Kidney epithelial cell (primary cell): ENCODE results near the gene MAN2A1. TPM values are rescaled to one million over a fixed set of nuclear protein-coding genes. Genes with fewer than 3 reads are reported as not detected.
A peak's percentile ranks its signal among the peaks of the same experiment; 100 is the strongest.

Source experiments
- DNase-seq: peaks from one replicate; pipeline ENCODE4 v3.0.0-alpha.2; 2010; ENCODE audit warnings: low read depth
- H3K27me3 ChIP-seq: 2 replicates; pipeline ENCODE4 v1.6.0; 2011; ENCODE audit warnings: low read length; ENCODE audit not compliant: control insufficient read depth, insufficient read depth
- H3K36me3 ChIP-seq: 2 replicates; pipeline ENCODE4 v1.5.1; 2011; ENCODE audit warnings: low read length; ENCODE audit not compliant: control insufficient read depth, insufficient read depth
- H3K4me3 ChIP-seq: 2 replicates; pipeline ENCODE4 v1.5.1; 2011; ENCODE audit warnings: low read depth, mild to moderate bottlenecking, control low read depth, low read length
- total RNA-seq: library from RNA; depleted of rRNA; stranded (reverse); fragments of >200 nt; gene quantifications from 2 replicates; pipeline ENCODE4 v1.2.3, GENCODE V29; 2015
- TF ChIP-seq, protein P1 (sequence below): IDR thresholded peaks from 2 replicates; pipeline ENCODE4 v1.5.1; 2011; ENCODE audit warnings: mild to moderate bottlenecking, moderate library complexity, low read length, control low read depth, inconsistent platforms; ENCODE audit not compliant: insufficient read depth, poor library complexity, severe bottlenecking

The MAN2A1 gene
- total RNA-seq, 1 donor from 2014 or later, result 53.1 TPM

GRCh38 chr5:109788596-109788995, 98.9 kb downstream of the MAN2A1 start:
- no peaks in the 10 kb centered on the region for H3K27me3 ChIP-seq
- DNase-seq, result no peak
- H3K4me3 ChIP-seq, result no peak overlapping the region
- TF ChIP-seq, protein P1, sequence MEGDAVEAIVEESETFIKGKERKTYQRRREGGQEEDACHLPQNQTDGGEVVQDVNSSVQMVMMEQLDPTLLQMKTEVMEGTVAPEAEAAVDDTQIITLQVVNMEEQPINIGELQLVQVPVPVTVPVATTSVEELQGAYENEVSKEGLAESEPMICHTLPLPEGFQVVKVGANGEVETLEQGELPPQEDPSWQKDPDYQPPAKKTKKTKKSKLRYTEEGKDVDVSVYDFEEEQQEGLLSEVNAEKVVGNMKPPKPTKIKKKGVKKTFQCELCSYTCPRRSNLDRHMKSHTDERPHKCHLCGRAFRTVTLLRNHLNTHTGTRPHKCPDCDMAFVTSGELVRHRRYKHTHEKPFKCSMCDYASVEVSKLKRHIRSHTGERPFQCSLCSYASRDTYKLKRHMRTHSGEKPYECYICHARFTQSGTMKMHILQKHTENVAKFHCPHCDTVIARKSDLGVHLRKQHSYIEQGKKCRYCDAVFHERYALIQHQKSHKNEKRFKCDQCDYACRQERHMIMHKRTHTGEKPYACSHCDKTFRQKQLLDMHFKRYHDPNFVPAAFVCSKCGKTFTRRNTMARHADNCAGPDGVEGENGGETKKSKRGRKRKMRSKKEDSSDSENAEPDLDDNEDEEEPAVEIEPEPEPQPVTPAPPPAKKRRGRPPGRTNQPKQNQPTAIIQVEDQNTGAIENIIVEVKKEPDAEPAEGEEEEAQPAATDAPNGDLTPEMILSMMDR, result no peak
- no peaks in the 10 kb centered on the region for H3K36me3 ChIP-seq

DNA sequence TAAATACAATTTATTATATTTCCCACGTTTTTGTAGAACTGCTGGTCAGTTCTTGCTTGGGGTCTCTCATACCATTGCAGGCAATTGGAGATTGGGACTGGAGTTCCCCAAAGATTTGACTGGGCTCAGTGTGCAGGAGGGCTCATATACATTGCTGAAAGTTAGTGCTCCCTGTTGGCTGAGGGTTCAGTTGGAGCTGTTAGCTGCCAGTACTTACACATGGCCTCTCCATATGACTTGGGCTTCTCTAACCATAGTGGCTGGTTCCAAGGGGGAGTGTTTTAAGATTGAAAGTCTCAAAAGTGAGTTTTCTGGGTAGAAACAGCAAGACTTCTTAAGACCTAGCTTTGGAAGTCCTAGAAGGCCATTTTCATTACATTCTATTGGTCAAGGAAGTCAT, 102.9 kb downstream of the MAN2A1 start:
- DNase-seq, result no peak
- Histone ChIP-seq H3K27me3 (no peaks in the 10 kb centered on the region), H3K36me3 (no peaks in the 10 kb centered on the region), H3K4me3 (no peak overlapping the region)
- TF ChIP-seq, protein P1, result no peak

DNA sequence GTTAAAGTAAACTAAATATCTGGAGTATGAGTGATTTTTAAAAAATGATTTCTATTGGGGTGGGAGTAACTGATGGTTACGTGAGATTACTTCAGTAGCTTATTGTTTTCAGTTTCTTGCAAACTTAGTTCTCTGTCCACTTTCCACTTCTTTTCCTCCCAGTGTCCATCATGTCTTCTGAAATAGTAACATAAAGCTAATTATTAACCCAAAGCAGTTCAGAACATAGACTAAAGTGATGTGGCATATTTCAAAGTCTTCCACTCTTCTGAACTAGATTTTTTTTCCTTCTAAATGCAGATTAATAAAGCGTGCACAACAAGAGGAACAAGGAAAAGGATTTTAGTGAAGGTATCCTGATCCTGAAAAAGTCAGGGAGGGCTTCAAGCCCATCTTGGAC, 114.1 kb downstream of the MAN2A1 start:
- no peak overlapping the region for H3K4me3 ChIP-seq
- no peaks in the 10 kb centered on the region for H3K36me3 ChIP-seq
- H3K27me3 ChIP-seq, result no peaks in the 10 kb centered on the region
- DNase-seq, result no peak
- TF ChIP-seq, protein P1, result no peak

DNA sequence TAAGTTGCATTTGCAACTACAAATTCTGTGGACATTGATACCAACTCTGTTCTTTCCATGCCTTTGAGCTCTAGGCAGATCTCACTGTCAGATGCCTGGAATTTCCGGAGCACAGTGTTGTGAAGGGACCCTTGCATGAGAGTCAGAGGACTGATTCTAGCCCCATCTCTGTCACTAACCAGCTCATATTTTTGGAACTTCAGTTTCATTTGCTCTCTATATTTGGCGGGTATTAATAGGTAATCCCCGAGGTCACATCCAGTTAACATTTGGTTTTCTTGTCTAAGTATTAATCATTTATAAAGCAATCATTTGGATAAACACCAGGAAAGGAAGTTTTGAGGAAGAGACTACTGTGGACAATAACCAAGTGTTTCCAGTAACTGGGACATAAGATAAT, 115.7 kb downstream of the MAN2A1 start:
- TF ChIP-seq, protein P1, result no peak
- Histone ChIP-seq H3K36me3 (no peaks in the 10 kb centered on the region), H3K27me3 (no peaks in the 10 kb centered on the region), H3K4me3 (no peak overlapping the region)
- no peak for DNase-seq

GRCh38 chr5:109805883-109806282, 116.2 kb downstream of the MAN2A1 start:
- TF ChIP-seq, protein P1, result no peak

GRCh38 chr5:109812698-109813097, 123.0 kb downstream of the MAN2A1 start:
- H3K27me3 ChIP-seq, result no peaks in the 10 kb centered on the region
- DNase-seq, result no peak

More at GRCh38 chr5:109805883-109806282, 116.2 kb downstream of the MAN2A1 start:
- Histone ChIP-seq H3K36me3 (no peaks in the 10 kb centered on the region), H3K4me3 (no peak overlapping the region), H3K27me3 (no peaks in the 10 kb centered on the region)
- peak; percentile 10 for DNase-seq

More at GRCh38 chr5:109812698-109813097, 123.0 kb downstream of the MAN2A1 start:
- H3K4me3 ChIP-seq, result no peak overlapping the region
- TF ChIP-seq, protein P1, result no peak
- no peaks in the 10 kb centered on the region for H3K36me3 ChIP-seq
